ENCODE measurements around the gene ANKK1. TPM values are rescaled to one million over a fixed set of nuclear protein-coding genes. Genes with fewer than 3 reads are reported as not detected.

ANKK1 gene
- total RNA-seq, 1 donor from 2014 or later, result 0.60 TPM

GRCh38 chr11:113363406-113363805, 24.2 kb upstream of the ANKK1 start:
- intact Hi-C loops (cut with micrococcal nuclease), result no loop called here
- ChIA-PET POLR2A (no interaction called here), CTCF (no interaction called here)
- ATAC-seq (ENCODE audit: low read depth), result no peak
- no peak for DNase-seq
- Mint-ChIP-seq H3K9me3 (no peaks in the 10 kb centered on the region), H3K27me3 (no peaks in the 10 kb centered on the region), H3K4me3 (no peak overlapping the region), H3K4me1 (no peaks in the 10 kb centered on the region), H3K27ac (no peak overlapping the region), H3K36me3 (ENCODE audit: low read depth) (peaks cover 86% of the 10 kb centered on the region)
- no peak for TF ChIP-seq CTCF (IDR thresholded peaks at IDR 0.05)

DNA sequence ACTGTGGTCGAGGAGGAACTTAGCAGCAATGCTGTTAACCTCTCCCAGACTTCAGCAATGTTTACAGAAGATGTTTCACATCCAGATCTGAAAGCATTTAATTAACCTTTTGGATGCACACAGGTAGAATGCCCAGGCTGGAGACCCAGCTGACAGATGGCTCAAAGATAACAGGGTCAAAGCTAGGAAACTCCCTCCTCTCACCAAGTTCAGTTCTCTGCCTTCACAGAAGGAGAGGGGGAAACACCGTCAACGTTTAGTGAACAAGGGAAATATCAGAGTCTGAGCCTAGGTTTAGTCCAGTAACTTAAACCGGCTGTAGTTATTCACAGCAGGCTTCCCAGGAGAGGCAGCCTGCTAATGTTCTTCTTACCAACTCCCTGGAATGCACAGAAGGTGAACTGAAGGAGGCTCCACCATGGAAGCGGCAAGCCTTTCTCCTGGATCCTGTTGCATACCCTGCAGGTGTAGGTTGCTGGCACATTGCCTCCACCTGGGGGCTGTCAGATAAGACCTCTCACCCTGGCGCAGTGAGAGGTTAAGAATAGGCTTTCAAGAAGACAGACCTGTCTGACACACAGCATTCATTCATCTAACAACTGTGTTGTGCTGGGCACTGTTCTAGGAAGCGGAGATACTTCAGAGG, 23.5 kb upstream of the ANKK1 start:
- DNase-seq, result no peak
- Mint-ChIP-seq H3K4me1 (no peaks in the 10 kb centered on the region), H3K9me3 (no peaks in the 10 kb centered on the region), H3K27ac (no peak overlapping the region), H3K27me3 (no peaks in the 10 kb centered on the region), H3K36me3 (ENCODE audit: low read depth) (peaks cover 86% of the 10 kb centered on the region), H3K4me3 (no peak overlapping the region)
- no peak for ATAC-seq (ENCODE audit: low read depth)
- no peak for TF ChIP-seq CTCF (IDR thresholded peaks at IDR 0.05)
- POLR2A ChIA-PET, result no interaction called here
- CTCF ChIA-PET, result no interaction called here
- intact Hi-C loops (cut with micrococcal nuclease), result no loop called here

DNA sequence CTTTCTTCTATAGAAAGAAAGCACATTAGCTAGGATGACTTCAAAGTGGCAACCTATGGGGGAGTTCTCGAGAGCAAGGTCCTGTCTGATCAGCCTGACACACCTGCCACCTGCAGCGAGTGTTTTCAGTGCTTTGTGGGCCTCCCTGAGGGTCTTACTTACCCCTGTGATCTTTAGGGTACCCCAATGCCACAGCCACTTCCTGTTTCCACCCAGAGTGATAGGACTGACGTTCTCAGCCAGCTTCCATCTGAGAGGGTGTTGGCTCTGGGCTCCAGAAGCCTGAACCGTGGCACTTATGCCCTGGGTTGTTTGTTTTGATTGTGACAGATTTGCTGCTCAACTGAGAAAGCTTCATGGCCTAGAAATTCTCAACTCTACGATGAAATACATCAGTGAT, 21.7 kb upstream of the ANKK1 start:
- Mint-ChIP-seq H3K27ac (no peak overlapping the region), H3K4me3 (no peak overlapping the region), H3K9me3 (no peaks in the 10 kb centered on the region), H3K27me3 (no peaks in the 10 kb centered on the region), H3K36me3 (ENCODE audit: low read depth) (peaks cover 84% of the 10 kb centered on the region), H3K4me1 (no peaks in the 10 kb centered on the region)
- CTCF ChIA-PET, result no interaction called here
- POLR2A ChIA-PET, result interaction anchor here (0.8 kb wide), 1 partner anchor 56 kb away, joined by 3 read pairs; no protein-coding TSS in a partner anchor
- intact Hi-C loops (cut with micrococcal nuclease), result no loop called here
- ATAC-seq (ENCODE audit: low read depth) (no peak), DNase-seq (no peak)
- TF ChIP-seq CTCF (IDR thresholded peaks at IDR 0.05), result no peak

GRCh38 chr11:113369411-113369810, 18.2 kb upstream of the ANKK1 start:
- DNase-seq (no peak), ATAC-seq (ENCODE audit: low read depth) (no peak)
- no peak for TF ChIP-seq CTCF (IDR thresholded peaks at IDR 0.05)
- no peaks in the 10 kb centered on the region for H3K4me1 Mint-ChIP-seq
- peaks cover 71% of the 10 kb centered on the region for H3K36me3 Mint-ChIP-seq (ENCODE audit: low read depth)
- H3K27ac Mint-ChIP-seq, result no peak overlapping the region
- POLR2A ChIA-PET, result no interaction called here
- H3K27me3 Mint-ChIP-seq, result no peaks in the 10 kb centered on the region
- CTCF ChIA-PET, result no interaction called here
- H3K4me3 Mint-ChIP-seq, result no peak overlapping the region
- intact Hi-C loops (cut with micrococcal nuclease), result no loop called here
- no peaks in the 10 kb centered on the region for H3K9me3 Mint-ChIP-seq

- peaks cover 67% of the 10 kb centered on the region for H3K36me3 Mint-ChIP-seq (ENCODE audit: low read depth)
- no peak for DNase-seq
- ChIA-PET CTCF (no interaction called here), POLR2A (no interaction called here)
- H3K9me3 Mint-ChIP-seq, result no peaks in the 10 kb centered on the region
- no peak overlapping the region for H3K27ac Mint-ChIP-seq
- intact Hi-C loops (cut with micrococcal nuclease), result no loop called here
- H3K4me3 Mint-ChIP-seq, result no peak overlapping the region
- H3K27me3 Mint-ChIP-seq, result no peaks in the 10 kb centered on the region
- peaks cover 4% of the 10 kb centered on the region for H3K4me1 Mint-ChIP-seq
- ATAC-seq (ENCODE audit: low read depth), result no peak
- no peak for TF ChIP-seq CTCF (IDR thresholded peaks at IDR 0.05)
These were observed 16.9 kb upstream of the ANKK1 start for GRCh38 chr11:113370634-113371033.

All from activated B cell treated with CpG ODN at 0.5 μM for 24 hours (primary cell).